ENCODE data around the gene PPP1R3A.

The PPP1R3A gene

GRCh38 chr7:113890331-113891030 lies 28.3 kb downstream of the PPP1R3A start:
- TF ChIP-seq, protein P1, sequence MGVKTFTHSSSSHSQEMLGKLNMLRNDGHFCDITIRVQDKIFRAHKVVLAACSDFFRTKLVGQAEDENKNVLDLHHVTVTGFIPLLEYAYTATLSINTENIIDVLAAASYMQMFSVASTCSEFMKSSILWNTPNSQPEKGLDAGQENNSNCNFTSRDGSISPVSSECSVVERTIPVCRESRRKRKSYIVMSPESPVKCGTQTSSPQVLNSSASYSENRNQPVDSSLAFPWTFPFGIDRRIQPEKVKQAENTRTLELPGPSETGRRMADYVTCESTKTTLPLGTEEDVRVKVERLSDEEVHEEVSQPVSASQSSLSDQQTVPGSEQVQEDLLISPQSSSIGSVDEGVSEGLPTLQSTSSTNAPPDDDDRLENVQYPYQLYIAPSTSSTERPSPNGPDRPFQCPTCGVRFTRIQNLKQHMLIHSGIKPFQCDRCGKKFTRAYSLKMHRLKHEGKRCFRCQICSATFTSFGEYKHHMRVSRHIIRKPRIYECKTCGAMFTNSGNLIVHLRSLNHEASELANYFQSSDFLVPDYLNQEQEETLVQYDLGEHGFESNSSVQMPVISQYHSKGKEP (tag by site-specific recombination; IDR thresholded peaks at IDR 0.05): no peak
- TF ChIP-seq ZFP69B (tag by site-specific recombination; IDR thresholded peaks at IDR 0.05) (no peak), ZNF488 (tag by site-specific recombination; IDR thresholded peaks at IDR 0.05) (no peak), ZNF16 (tag by site-specific recombination; IDR thresholded peaks at IDR 0.05; ENCODE audit: low read depth) (no peak), ZNF132 (tag by site-specific recombination; IDR thresholded peaks at IDR 0.05; ENCODE audit: borderline replicate concordance) (no peak), ZNF23 (tag by site-specific recombination; IDR thresholded peaks at IDR 0.05; ENCODE audit: borderline replicate concordance) (no peak), CTCF (tag by site-specific recombination; IDR thresholded peaks at IDR 0.05) (no peak), ZNF354C (tag by site-specific recombination; IDR thresholded peaks at IDR 0.05; ENCODE audit: borderline replicate concordance, low read depth) (no peak), SP2 (tag by site-specific recombination; IDR thresholded peaks at IDR 0.05) (no peak), SP7 (tag by site-specific recombination; IDR thresholded peaks at IDR 0.05) (no peak), ZNF548 (tag by site-specific recombination; IDR thresholded peaks at IDR 0.05) (no peak), PRDM2 (tag by site-specific recombination; IDR thresholded peaks at IDR 0.05; ENCODE audit: borderline replicate concordance) (no peak), ZNF19 (tag by site-specific recombination; IDR thresholded peaks at IDR 0.05; ENCODE audit: low read depth) (no peak), ZNF202 (tag by site-specific recombination; IDR thresholded peaks at IDR 0.05; ENCODE audit: borderline replicate concordance) (no peak), ZNF785 (tag by site-specific recombination; IDR thresholded peaks at IDR 0.05) (no peak), HIC1 (tag by site-specific recombination; IDR thresholded peaks at IDR 0.05) (no peak)
- TF ChIP-seq, protein P2, sequence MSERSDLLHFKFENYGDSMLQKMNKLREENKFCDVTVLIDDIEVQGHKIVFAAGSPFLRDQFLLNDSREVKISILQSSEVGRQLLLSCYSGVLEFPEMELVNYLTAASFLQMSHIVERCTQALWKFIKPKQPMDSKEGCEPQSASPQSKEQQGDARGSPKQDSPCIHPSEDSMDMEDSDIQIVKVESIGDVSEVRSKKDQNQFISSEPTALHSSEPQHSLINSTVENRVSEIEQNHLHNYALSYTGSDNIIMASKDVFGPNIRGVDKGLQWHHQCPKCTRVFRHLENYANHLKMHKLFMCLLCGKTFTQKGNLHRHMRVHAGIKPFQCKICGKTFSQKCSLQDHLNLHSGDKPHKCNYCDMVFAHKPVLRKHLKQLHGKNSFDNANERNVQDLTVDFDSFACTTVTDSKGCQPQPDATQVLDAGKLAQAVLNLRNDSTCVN (tag by site-specific recombination; optimal IDR thresholded peaks at IDR 0.05): no peak
- TF ChIP-seq, protein P3, sequence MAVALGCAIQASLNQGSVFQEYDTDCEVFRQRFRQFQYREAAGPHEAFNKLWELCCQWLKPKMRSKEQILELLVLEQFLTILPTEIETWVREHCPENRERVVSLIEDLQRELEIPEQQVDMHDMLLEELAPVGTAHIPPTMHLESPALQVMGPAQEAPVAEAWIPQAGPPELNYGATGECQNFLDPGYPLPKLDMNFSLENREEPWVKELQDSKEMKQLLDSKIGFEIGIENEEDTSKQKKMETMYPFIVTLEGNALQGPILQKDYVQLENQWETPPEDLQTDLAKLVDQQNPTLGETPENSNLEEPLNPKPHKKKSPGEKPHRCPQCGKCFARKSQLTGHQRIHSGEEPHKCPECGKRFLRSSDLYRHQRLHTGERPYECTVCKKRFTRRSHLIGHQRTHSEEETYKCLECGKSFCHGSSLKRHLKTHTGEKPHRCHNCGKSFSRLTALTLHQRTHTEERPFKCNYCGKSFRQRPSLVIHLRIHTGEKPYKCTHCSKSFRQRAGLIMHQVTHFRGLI (tag by site-specific recombination; IDR thresholded peaks at IDR 0.05): no peak
- H3K27ac ChIP-seq (ENCODE audit: extremely low read depth, low read depth, low read length): no peak overlapping the region
- H3K4me1 ChIP-seq (ENCODE audit: control insufficient read depth, insufficient read depth, low read length): no peaks in the 10 kb centered on the region
- no peak overlapping the region for H3K4me3 ChIP-seq (ENCODE audit: low read depth, low read length)
- no peaks in the 10 kb centered on the region for H3K9me3 ChIP-seq (ENCODE audit: control insufficient read depth, insufficient read depth, low read depth, low read length)
- ChIA-PET POLR2A (no interaction called here), CTCF (interaction anchor here (0.7 to 1.9 kb wide), 3 partner anchors 10 to 888 kb away, joined by 3 to 5 read pairs (median 3); no protein-coding TSS in a partner anchor)
- H3K36me3 ChIP-seq (ENCODE audit: control insufficient read depth in 2 of 2, insufficient read depth in 1 of 2, low read length in 2 of 2): no peaks in the 10 kb centered on the region
